GM18507 (cell line): ENCODE data around the gene TPD52L3.
A peak's percentile ranks its signal among the peaks of the same experiment; 100 is the strongest.

Experiments
- DNase-seq: peaks from one replicate; pipeline ENCODE4 v3.0.0; 2011; ENCODE audit warnings: low read depth; ENCODE audit not compliant: insufficient read length; ENCODE audit errors: extremely low spot score
- FAIRE-seq: peaks from 2 replicates; lab custom pipeline; 2011; peaks lifted over from hg19 to GRCh38; lab: Jason Lieb, UNC

The TPD52L3 gene

GRCh38 chr9:6328103-6328502, at the start of gene TPD52L3:
Gene TPD52L3 (plus strand): TSS chr9:6328375. CDS start chr9:6328596, 221 bp downstream.
- FAIRE-seq: no peak
- no peak for DNase-seq

GRCh38 chr9:6301858-6302257, 26.3 kb upstream of the TPD52L3 start:
- FAIRE-seq (no peak), DNase-seq (no peak)

GRCh38 chr9:6302417-6302816, 25.8 kb upstream of the TPD52L3 start:
- FAIRE-seq (no peak), DNase-seq (no peak)

GRCh38 chr9:6304232-6304631, 23.9 kb upstream of the TPD52L3 start:
- FAIRE-seq (no peak), DNase-seq (no peak)

GRCh38 chr9:6305954-6306563, 22.1 kb upstream of the TPD52L3 start:
- DNase-seq (peak; percentile 12), FAIRE-seq (peak; percentile 88)

GRCh38 chr9:6307551-6308096, 20.6 kb upstream of the TPD52L3 start:
- DNase-seq: no peak
- FAIRE-seq: peak; percentile 24

- FAIRE-seq (no peak), DNase-seq (no peak)
Observed at GRCh38 chr9:6330958-6331634, 2.9 kb downstream of the TPD52L3 start.

- no peak for FAIRE-seq
- DNase-seq: no peak
Observed at GRCh38 chr9:6334305-6334704, 6.1 kb downstream of the TPD52L3 start.

GRCh38 chr9:6348766-6349165, 20.6 kb downstream of the TPD52L3 start:
- FAIRE-seq (no peak), DNase-seq (no peak)

- DNase-seq (no peak), FAIRE-seq (no peak)
Observed at GRCh38 chr9:6351737-6352136, 23.6 kb downstream of the TPD52L3 start.

GRCh38 chr9:6354072-6354686, 26.0 kb downstream of the TPD52L3 start:
- FAIRE-seq: peak; percentile 80
- peak; percentile 39 for DNase-seq

- DNase-seq: no peak
- peak; percentile 51 for FAIRE-seq
Observed at GRCh38 chr9:6355728-6356127, 27.6 kb downstream of the TPD52L3 start.

- FAIRE-seq: no peak
Observed at GRCh38 chr9:6356441-6356840, 28.3 kb downstream of the TPD52L3 start.

GRCh38 chr9:6356904-6357303, 28.7 kb downstream of the TPD52L3 start:
- FAIRE-seq (no peak), DNase-seq (no peak)

More at GRCh38 chr9:6356441-6356840, 28.3 kb downstream of the TPD52L3 start:
- no peak for DNase-seq

- FAIRE-seq: no peak
- DNase-seq: no peak
Observed at GRCh38 chr9:6367128-6367890, 39.1 kb downstream of the TPD52L3 start.

GRCh38 chr9:6368831-6369230, 40.7 kb downstream of the TPD52L3 start:
- DNase-seq: no peak
- FAIRE-seq: no peak
